Activated CD8-positive, alpha-beta memory T cell treated with anti-CD3 and anti-CD28 coated beads for 1 hour (primary cell): ENCODE results near the gene PPP1R15A.
"Not testable (repeated sequence)": the region's sequence is repeated elsewhere in the genome, so short reads cannot be mapped to it uniquely, and the experiment has no call there.

Experiments
- DNase-seq, 2 donors: peaks; one replicate each; pipeline ENCODE4 v3.0.0-alpha.2; 2020; ENCODE audit warnings: low read depth in 1 of 2; ENCODE audit errors: extremely low read depth in 1 of 2

Gene PPP1R15A

GRCh38 chr19:48910803-48911202 is 38.6 kb downstream of the PPP1R15A start:
- DNase-seq: no peak

- no peak for DNase-seq
Observed at GRCh38 chr19:48913114-48913889, 41.1 kb downstream of the PPP1R15A start.

DNA sequence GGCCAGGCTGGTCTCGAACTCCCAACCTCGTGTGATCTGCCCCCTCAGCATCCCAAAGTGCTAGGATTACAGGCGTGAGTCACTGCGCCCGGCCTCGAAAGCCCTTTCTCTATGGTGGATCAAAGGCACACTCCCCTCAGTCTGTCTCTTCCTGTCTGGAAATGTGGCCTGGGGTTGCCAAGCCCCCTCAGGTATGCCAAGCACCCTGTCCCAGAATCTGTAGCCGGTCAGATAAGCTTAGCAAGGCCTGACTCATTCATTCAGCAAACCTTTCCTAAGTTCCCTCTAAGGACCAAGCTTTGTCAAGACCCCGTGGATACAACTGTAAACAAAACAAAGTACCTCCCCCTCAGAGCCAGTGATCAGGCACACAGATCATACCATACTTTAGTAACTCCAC is 42.0 kb downstream of the PPP1R15A start:
- no peak for DNase-seq

DNA sequence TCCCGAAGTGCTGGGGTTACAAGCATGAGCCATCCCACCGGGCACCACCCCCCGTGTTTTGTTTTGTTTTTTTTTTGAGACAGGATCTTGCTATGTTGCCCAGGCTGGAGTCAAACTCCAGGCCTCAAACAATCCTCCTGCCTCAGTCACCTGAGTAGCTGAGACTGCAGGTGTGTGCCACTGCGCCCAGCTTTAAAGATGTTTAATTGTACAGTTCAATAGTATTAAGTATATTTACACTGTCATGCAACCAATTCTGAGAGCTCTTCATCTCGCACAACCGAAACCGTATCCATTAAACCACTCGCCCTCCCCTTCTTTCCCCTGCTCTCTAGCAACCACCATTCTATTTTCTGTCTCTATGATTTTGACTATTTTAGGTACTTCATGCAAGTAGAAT is 43.5 kb downstream of the PPP1R15A start:
- no peak for DNase-seq

DNA sequence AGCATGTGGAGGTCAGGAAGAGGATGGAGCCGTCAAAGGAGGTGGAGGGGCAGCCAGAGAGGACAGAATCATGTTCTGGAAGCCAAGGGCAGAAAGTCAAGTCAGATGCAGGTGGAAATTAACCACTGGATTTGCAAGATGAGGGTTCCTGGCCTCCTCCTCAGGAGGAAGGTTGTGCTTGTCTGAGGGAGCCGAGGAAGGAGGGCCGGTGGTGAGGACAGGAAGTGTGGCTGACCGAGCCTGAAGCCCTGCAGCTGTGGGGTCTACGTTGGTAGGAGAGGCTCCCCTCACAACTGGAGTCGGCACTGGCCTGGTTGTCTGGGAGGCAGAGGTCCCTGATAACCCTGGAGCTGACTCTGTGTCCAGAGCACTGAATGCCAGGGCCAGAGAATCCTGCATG is 45.9 kb downstream of the PPP1R15A start:
- DNase-seq: no peak

DNA sequence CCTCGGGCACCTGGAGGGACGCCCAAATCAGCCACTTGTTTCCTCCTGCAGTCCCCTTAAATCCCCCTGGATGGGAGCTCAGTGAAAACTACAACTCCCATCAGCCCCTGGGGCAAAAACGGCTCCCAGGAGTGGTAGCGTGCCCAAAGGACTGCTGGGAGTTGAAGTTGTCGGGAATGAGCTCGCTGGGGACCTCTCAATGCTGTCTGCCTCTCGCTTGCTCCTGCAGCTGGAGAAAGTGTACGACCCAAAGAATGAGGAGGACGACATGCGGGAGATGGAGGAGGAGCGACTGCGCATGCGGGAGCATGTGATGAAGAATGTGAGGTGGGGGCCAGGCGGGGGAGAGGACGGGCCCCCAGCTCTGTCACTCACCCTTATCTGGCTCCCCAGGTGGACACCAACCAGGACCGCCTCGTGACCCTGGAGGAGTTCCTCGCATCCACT is 46.6 kb downstream of the PPP1R15A start:
- no peak for DNase-seq

DNA sequence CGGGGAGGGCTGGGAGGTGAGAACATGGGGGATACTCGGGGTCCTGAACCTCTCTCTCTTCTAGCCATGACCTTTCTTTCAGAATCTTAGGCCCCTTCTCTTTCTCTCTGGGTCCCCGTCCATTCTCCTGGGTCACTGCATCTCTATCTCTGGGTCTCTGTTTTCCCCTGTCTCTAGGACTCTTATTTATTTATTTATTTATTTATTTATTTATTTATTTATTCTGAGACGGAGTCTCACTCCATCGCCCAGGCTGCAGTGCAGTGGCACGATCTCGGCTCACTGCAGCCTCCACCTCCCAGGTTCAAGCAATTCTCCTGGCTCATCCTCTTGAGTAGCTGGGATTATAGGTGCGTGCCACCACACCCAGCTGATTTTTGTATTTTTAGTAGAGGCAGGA is 47.0 kb downstream of the PPP1R15A start:
- not testable (repeated sequence) for DNase-seq

DNA sequence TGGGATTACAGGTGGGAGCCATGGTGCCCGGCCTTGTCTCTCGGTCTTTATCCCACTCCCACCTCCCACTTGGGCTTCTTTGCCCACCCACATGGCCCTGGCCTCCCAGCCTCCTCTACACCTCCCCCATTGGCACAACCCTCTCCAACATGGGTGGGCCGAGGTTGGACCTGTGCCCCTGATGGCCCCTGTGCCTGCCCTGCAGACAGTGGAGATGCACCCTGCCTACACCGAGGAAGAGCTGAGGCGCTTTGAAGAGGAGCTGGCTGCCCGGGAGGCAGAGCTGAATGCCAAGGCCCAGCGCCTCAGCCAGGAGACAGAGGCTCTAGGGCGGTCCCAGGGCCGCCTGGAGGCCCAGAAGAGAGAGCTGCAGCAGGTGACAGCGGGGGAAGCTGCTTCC is 48.7 kb downstream of the PPP1R15A start:
- no peak for DNase-seq

- DNase-seq: no peak
Observed at GRCh38 chr19:48921721-48922500, 49.7 kb downstream of the PPP1R15A start.

- DNase-seq: no peak
Observed at GRCh38 chr19:48922548-48923490, 50.6 kb downstream of the PPP1R15A start.

- no peak for DNase-seq
Observed at GRCh38 chr19:48925240-48925843, 53.1 kb downstream of the PPP1R15A start.
